ENCODE data around the gene MRPL10. TPM values are rescaled to one million over a fixed set of nuclear protein-coding genes. Genes with fewer than 3 reads are reported as not detected.
A peak's percentile ranks its signal among the peaks of the same experiment; 100 is the strongest.

Gene MRPL10
- total RNA-seq, 1 donor from 2014 or later = 48.2 TPM

- TF ChIP-seq CTCF (IDR thresholded peaks at IDR 0.05) (no peak), EZH2 (IDR thresholded peaks at IDR 0.05) (no peak), EZH2phosphoT487 (IDR thresholded peaks at IDR 0.05) (no peak)
- H3K4me3 Mint-ChIP-seq = peak overlapping the region; percentile 21
- peak overlapping the region; percentile 80 for H3K4me2 ChIP-seq
- peaks cover 35% of the 10 kb centered on the region for H3K27me3 Mint-ChIP-seq (ENCODE audit: insufficient read depth, low read depth)
- no peak overlapping the region for H2AFZ ChIP-seq (replicated peaks)
- H3K9me3 ChIP-seq (ENCODE audit: low read depth) = no peaks in the 10 kb centered on the region
- no peak overlapping the region for H3K27ac Mint-ChIP-seq
- H3F3A ChIP-seq (ENCODE audit: low read depth) = peaks cover 19% of the 10 kb centered on the region
- H3K36me3 ChIP-seq = no peaks in the 10 kb centered on the region
- H3K36me3 Mint-ChIP-seq = no peaks in the 10 kb centered on the region
- no peak overlapping the region for H3K27ac ChIP-seq
- no peak overlapping the region for H3K4me3 ChIP-seq
- no peaks in the 10 kb centered on the region for H4K20me1 ChIP-seq (ENCODE audit: low read depth)
- H3K4me1 Mint-ChIP-seq = peaks cover 28% of the 10 kb centered on the region
- H3K4me1 ChIP-seq = peaks cover 47% of the 10 kb centered on the region
- no peak overlapping the region for H3K9ac ChIP-seq
- peaks cover 50% of the 10 kb centered on the region for H3K27me3 ChIP-seq
- no peaks in the 10 kb centered on the region for H3K79me2 ChIP-seq (ENCODE audit: low read depth)
- no peak for DNase-seq (ENCODE audit: low spot score)
- no peaks in the 10 kb centered on the region for H3K9me3 Mint-ChIP-seq
These were observed 42.1 kb upstream of the MRPL10 start for GRCh38 chr17:47873200-47874090.

GRCh38 chr17:47872651-47873161 is 41.4 kb upstream of the MRPL10 start:
- H4K20me1 ChIP-seq (ENCODE audit: low read depth) = no peaks in the 10 kb centered on the region
- H3K4me2 ChIP-seq = peak overlapping the region; percentile 80
- Mint-ChIP-seq H3K27me3 (ENCODE audit: insufficient read depth, low read depth) (peaks cover 37% of the 10 kb centered on the region), H3K27ac (no peak overlapping the region), H3K4me1 (peaks cover 23% of the 10 kb centered on the region), H3K36me3 (no peaks in the 10 kb centered on the region), H3K9me3 (no peaks in the 10 kb centered on the region), H3K4me3 (no peak overlapping the region)
- H3K27me3 ChIP-seq = peaks cover 50% of the 10 kb centered on the region
- peaks cover 19% of the 10 kb centered on the region for H3F3A ChIP-seq (ENCODE audit: low read depth)
- H2AFZ ChIP-seq (replicated peaks) = peak overlapping the region; percentile 85
- H3K9me3 ChIP-seq (ENCODE audit: low read depth) = no peaks in the 10 kb centered on the region
- no peaks in the 10 kb centered on the region for H3K79me2 ChIP-seq (ENCODE audit: low read depth)
- H3K36me3 ChIP-seq = no peaks in the 10 kb centered on the region
- peaks cover 40% of the 10 kb centered on the region for H3K4me1 ChIP-seq
- H3K9ac ChIP-seq = no peak overlapping the region
- TF ChIP-seq CTCF (IDR thresholded peaks at IDR 0.05) = no peak
- no peak for TF ChIP-seq EZH2 (IDR thresholded peaks at IDR 0.05)
- no peak for TF ChIP-seq EZH2phosphoT487 (IDR thresholded peaks at IDR 0.05)
- H3K4me3 ChIP-seq = peak overlapping the region; percentile 28
- no peak overlapping the region for H3K27ac ChIP-seq
- no peak for DNase-seq (ENCODE audit: low spot score)

GRCh38 chr17:47872019-47872650 is 40.8 kb upstream of the MRPL10 start:
- Histone ChIP-seq H2AFZ (replicated peaks) (peak overlapping the region; percentile 85), H3K27me3 (peaks cover 50% of the 10 kb centered on the region), H4K20me1 (ENCODE audit: low read depth) (no peaks in the 10 kb centered on the region), H3F3A (ENCODE audit: low read depth) (peaks cover 19% of the 10 kb centered on the region), H3K4me1 (peaks cover 40% of the 10 kb centered on the region), H3K9me3 (ENCODE audit: low read depth) (no peaks in the 10 kb centered on the region), H3K27ac (no peak overlapping the region), H3K9ac (no peak overlapping the region), H3K79me2 (ENCODE audit: low read depth) (no peaks in the 10 kb centered on the region), H3K4me2 (peak overlapping the region; percentile 80), H3K36me3 (no peaks in the 10 kb centered on the region), H3K4me3 (peak overlapping the region; percentile 28)
- Mint-ChIP-seq H3K27ac (peak overlapping the region; percentile 7), H3K27me3 (ENCODE audit: insufficient read depth, low read depth) (peaks cover 37% of the 10 kb centered on the region), H3K36me3 (no peaks in the 10 kb centered on the region), H3K9me3 (no peaks in the 10 kb centered on the region), H3K4me3 (no peak overlapping the region), H3K4me1 (peaks cover 23% of the 10 kb centered on the region)
- DNase-seq (ENCODE audit: low spot score) = peak; percentile 72
- no peak for TF ChIP-seq CTCF (IDR thresholded peaks at IDR 0.05)
- no peak for TF ChIP-seq EZH2 (IDR thresholded peaks at IDR 0.05)
- TF ChIP-seq EZH2phosphoT487 (IDR thresholded peaks at IDR 0.05) = no peak

All from neural progenitor cell (in vitro differentiated cells).